ENCODE results near the gene F10. TPM values are rescaled to one million over a fixed set of nuclear protein-coding genes. Genes with fewer than 3 reads are reported as not detected.

Gene F10
- total and polyA plus RNA-seq, 2 of the 13 experiments (the other 11 are each of a cell fraction or from before 2014, with no cell fraction given): 58.4 to 237 TPM

DNA sequence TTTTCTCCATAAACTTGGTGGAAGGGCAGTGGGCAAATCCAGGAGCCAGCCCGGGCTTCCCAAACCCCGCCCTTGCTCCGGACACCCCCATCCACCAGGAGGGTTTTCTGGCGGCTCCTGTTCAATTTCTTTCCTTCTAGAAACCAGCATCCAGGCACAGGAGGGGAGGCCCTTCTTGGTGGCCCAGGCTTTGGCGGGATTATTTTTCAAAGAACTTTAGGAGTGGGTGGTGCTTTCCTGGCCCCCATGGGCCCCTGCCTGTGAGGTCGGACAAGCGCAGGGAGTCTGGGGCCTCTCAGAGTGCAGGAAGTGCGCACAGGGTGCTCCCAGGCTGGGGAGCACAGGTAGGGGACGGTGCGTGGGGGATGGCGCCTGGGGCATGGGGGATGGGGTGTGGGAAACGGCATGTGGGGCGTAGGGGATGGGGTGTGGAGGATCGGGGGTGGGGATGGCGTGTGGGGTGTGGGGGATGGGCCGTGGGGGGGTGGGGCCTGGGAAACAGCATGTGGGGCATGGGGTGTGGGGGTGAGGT is 16.6 kb upstream of the F10 start (continued):
- TF ChIP-seq, protein P1, sequence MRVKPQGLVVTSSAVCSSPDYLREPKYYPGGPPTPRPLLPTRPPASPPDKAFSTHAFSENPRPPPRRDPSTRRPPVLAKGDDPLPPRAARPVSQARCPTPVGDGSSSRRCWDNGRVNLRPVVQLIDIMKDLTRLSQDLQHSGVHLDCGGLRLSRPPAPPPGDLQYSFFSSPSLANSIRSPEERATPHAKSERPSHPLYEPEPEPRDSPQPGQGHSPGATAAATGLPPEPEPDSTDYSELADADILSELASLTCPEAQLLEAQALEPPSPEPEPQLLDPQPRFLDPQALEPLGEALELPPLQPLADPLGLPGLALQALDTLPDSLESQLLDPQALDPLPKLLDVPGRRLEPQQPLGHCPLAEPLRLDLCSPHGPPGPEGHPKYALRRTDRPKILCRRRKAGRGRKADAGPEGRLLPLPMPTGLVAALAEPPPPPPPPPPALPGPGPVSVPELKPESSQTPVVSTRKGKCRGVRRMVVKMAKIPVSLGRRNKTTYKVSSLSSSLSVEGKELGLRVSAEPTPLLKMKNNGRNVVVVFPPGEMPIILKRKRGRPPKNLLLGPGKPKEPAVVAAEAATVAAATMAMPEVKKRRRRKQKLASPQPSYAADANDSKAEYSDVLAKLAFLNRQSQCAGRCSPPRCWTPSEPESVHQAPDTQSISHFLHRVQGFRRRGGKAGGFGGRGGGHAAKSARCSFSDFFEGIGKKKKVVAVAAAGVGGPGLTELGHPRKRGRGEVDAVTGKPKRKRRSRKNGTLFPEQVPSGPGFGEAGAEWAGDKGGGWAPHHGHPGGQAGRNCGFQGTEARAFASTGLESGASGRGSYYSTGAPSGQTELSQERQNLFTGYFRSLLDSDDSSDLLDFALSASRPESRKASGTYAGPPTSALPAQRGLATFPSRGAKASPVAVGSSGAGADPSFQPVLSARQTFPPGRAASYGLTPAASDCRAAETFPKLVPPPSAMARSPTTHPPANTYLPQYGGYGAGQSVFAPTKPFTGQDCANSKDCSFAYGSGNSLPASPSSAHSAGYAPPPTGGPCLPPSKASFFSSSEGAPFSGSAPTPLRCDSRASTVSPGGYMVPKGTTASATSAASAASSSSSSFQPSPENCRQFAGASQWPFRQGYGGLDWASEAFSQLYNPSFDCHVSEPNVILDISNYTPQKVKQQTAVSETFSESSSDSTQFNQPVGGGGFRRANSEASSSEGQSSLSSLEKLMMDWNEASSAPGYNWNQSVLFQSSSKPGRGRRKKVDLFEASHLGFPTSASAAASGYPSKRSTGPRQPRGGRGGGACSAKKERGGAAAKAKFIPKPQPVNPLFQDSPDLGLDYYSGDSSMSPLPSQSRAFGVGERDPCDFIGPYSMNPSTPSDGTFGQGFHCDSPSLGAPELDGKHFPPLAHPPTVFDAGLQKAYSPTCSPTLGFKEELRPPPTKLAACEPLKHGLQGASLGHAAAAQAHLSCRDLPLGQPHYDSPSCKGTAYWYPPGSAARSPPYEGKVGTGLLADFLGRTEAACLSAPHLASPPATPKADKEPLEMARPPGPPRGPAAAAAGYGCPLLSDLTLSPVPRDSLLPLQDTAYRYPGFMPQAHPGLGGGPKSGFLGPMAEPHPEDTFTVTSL (CRISPR knock-in tag; IDR thresholded peaks at IDR 0.05; ENCODE audit: borderline replicate concordance): no peak
- TF ChIP-seq ZNF589 (CRISPR knock-in tag; conservative IDR thresholded peaks at IDR 0.05): 0 out of 2 replicates have a peak, but pooled peaks have one; percentile 11
- TF ChIP-seq MAZ (IDR thresholded peaks at IDR 0.05; ENCODE audit: borderline replicate concordance, low read depth, low read length): no peak
- no peak for TF ChIP-seq MAZ (CRISPR knock-in tag; IDR thresholded peaks at IDR 0.05; ENCODE audit: low read depth)
- TF ChIP-seq MLLT10 (CRISPR knock-in tag; IDR thresholded peaks at IDR 0.05): no peak
- TF ChIP-seq ZNF30 (CRISPR knock-in tag; IDR thresholded peaks at IDR 0.05): no peak
- TF ChIP-seq NFIB (CRISPR knock-in tag; IDR thresholded peaks at IDR 0.05; ENCODE audit: borderline replicate concordance): no peak
- TF ChIP-seq ZNF224 (CRISPR knock-in tag; IDR thresholded peaks at IDR 0.05): no peak
- TF ChIP-seq BCLAF1 (IDR thresholded peaks at IDR 0.05): no peak
- peak; percentile 11 for TF ChIP-seq ZC3H13 (CRISPR knock-in tag; IDR thresholded peaks at IDR 0.05)
- no peak for TF ChIP-seq MED8 (CRISPR knock-in tag; IDR thresholded peaks at IDR 0.05; ENCODE audit: insufficient replicate concordance)
- TF ChIP-seq ZNF883 (CRISPR knock-in tag; IDR thresholded peaks at IDR 0.05; ENCODE audit: not compliant biosample characterization): no peak
- TF ChIP-seq PHB2 (IDR thresholded peaks at IDR 0.05; ENCODE audit: partially characterized antibody): no peak
- no peak for TF ChIP-seq GPN1 (CRISPR knock-in tag; IDR thresholded peaks at IDR 0.05; ENCODE audit: borderline replicate concordance)
- TF ChIP-seq NFE2L2 (IDR thresholded peaks at IDR 0.05; ENCODE audit: low read length): no peak
- no peak for TF ChIP-seq ZBTB7A (CRISPR knock-in tag; IDR thresholded peaks at IDR 0.05)
- no peak; the same call in 1 of the 2 replicates for TF ChIP-seq KDM5B (CRISPR knock-in tag; IDR thresholded peaks at IDR 0.05; ENCODE audit: borderline replicate concordance)
- no peak for TF ChIP-seq MIER2 (CRISPR knock-in tag; IDR thresholded peaks at IDR 0.05)
- TF ChIP-seq HCFC1 (IDR thresholded peaks at IDR 0.05; ENCODE audit: low read depth, low read length): no peak
- TF ChIP-seq, protein P2, sequence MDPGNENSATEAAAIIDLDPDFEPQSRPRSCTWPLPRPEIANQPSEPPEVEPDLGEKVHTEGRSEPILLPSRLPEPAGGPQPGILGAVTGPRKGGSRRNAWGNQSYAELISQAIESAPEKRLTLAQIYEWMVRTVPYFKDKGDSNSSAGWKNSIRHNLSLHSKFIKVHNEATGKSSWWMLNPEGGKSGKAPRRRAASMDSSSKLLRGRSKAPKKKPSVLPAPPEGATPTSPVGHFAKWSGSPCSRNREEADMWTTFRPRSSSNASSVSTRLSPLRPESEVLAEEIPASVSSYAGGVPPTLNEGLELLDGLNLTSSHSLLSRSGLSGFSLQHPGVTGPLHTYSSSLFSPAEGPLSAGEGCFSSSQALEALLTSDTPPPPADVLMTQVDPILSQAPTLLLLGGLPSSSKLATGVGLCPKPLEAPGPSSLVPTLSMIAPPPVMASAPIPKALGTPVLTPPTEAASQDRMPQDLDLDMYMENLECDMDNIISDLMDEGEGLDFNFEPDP (CRISPR knock-in tag; conservative IDR thresholded peaks at IDR 0.05): 0 out of 2 replicates have a peak, but pooled peaks have one; percentile 25
- no peak for TF ChIP-seq ZNF567 (CRISPR knock-in tag; IDR thresholded peaks at IDR 0.05; ENCODE audit: borderline replicate concordance)
- no peak for TF ChIP-seq HOXA7 (CRISPR knock-in tag; IDR thresholded peaks at IDR 0.05)
